HepG2 (cell line): ENCODE results near the gene SHISA7. TPM values are rescaled to one million over a fixed set of nuclear protein-coding genes. Genes with fewer than 3 reads are reported as not detected.

Source experiments
- ATAC-seq: fragments of 200-7000 bp; cut with Tn5 transposase; 3 replicates; pipeline ENCODE4 v1.9.1; 2020; ENCODE audit warnings: mild to moderate bottlenecking, moderate library complexity
- BruUV-seq: library from RNA; stranded (reverse); fragments of 400-500 nt; replicated peaks from 2 replicates; lab custom pipeline; 2021; lab: Mats Ljungman, UMichigan
- CTCF ChIA-PET: fragments of 300-600 bp; formaldehyde crosslinking; extraction: SDS; loops from one replicate; lab custom pipeline; 2021; ENCODE audit warnings: low total read pairs, inconsistent platforms, low intra/inter-chr PET ratio; lab: Yijun Ruan, JAX
- POLR2A ChIA-PET: fragments of 350-600 bp; sonication (Branson Sonifier 250); formaldehyde crosslinking; loops from one replicate; lab custom pipeline; 2020; ENCODE audit warnings: antibody characterized with exemption, inconsistent platforms; lab: Yijun Ruan, JAX
- DNase-seq: peaks from one replicate; pipeline ENCODE4 v3.0.0-alpha.2; 2015; ENCODE audit warnings: low spot score
- FAIRE-seq: peaks from 3 replicates; lab custom pipeline; 2011; peaks lifted over from hg19 to GRCh38; lab: Jason Lieb, UNC
- H2AFZ ChIP-seq: one replicate; pipeline ENCODE4 v1.6.1; 2011; ENCODE audit warnings: low read length, inconsistent platforms
- H3K27ac ChIP-seq: fragments of 300-600 bp; 3 replicates; pipeline ENCODE4 v1.8.0; 2011; ENCODE audit warnings: mixed run types, mild to moderate bottlenecking, mixed read lengths, low read length, inconsistent platforms; ENCODE audit not compliant: insufficient read depth; ENCODE audit errors: extremely low read length
- H3K27me3 ChIP-seq, 2 experiments: fragments of 200-600 bp in 1 of 2; 2 replicates in 1 of 2; 3 replicates in 1 of 2; pipeline versions ENCODE4 v1.6.0 to v1.8.0; 2011; ENCODE audit warnings: low read length in 2 of 2, mild to moderate bottlenecking in 2 of 2, moderate library complexity in 2 of 2, inconsistent platforms in 1 of 2; ENCODE audit not compliant: insufficient read depth in 2 of 2, control insufficient read depth in 1 of 2
- H3K36me3 ChIP-seq, 2 experiments: fragments of 200-600 bp in 1 of 2; replicated peaks in 1 of 2; 2 replicates in 1 of 2; 3 replicates in 1 of 2; pipeline versions ENCODE4 v1.5.1 to v1.8.0; 2011; ENCODE audit warnings: low read length in 2 of 2, inconsistent platforms in 1 of 2; ENCODE audit not compliant: insufficient read depth in 2 of 2, control insufficient read depth in 1 of 2
- H3K4me1 ChIP-seq: 2 replicates; pipeline ENCODE4 v1.5.1; 2012; ENCODE audit warnings: low read length, inconsistent platforms; ENCODE audit not compliant: insufficient read depth
- H3K4me2 ChIP-seq: 2 replicates; pipeline ENCODE4 v1.6.0; 2011; ENCODE audit warnings: low read depth, low read length, inconsistent platforms
- H3K4me3 ChIP-seq, 3 experiments: fragments of 200-600 bp in 1 of 3; sonication (generic), shearing (Covaris generic) in 1 of 3; replicated peaks in 1 of 3; 2 replicates each; pipeline ENCODE4 v1.5.1; 2011 to 2016; ENCODE audit warnings: low read length in 3 of 3, inconsistent platforms in 2 of 3, low read depth in 2 of 3, mild to moderate bottlenecking in 2 of 3, control low read depth in 1 of 3, mixed read lengths in 1 of 3; ENCODE audit not compliant: insufficient read depth in 1 of 3
- H3K79me2 ChIP-seq: one replicate; pipeline ENCODE4 v1.6.1; 2011; ENCODE audit warnings: low read length, inconsistent platforms; ENCODE audit not compliant: insufficient read depth
- H3K9ac ChIP-seq: 2 replicates; pipeline ENCODE4 v1.6.0; 2011; ENCODE audit warnings: mild to moderate bottlenecking, low read depth, low read length, inconsistent platforms; ENCODE audit not compliant: insufficient read depth
- H3K9me3 ChIP-seq: 2 replicates; pipeline ENCODE4 v1.5.1; 2012; ENCODE audit warnings: mild to moderate bottlenecking, low read length
- H4K20me1 ChIP-seq: 2 replicates; pipeline ENCODE4 v1.6.0; 2011; ENCODE audit warnings: inconsistent platforms, mild to moderate bottlenecking, low read length, moderate library complexity; ENCODE audit not compliant: insufficient read depth
- ARNT2 ChIP-seq: sonication (generic); formaldehyde crosslinking; IDR thresholded peaks from 2 replicates; pipeline ENCODE4 v1.8.0; 2022; ENCODE audit warnings: mild to moderate bottlenecking, low read depth, missing genetic modification reagents, moderate library complexity
- CHCHD3 ChIP-seq: sonication (generic); formaldehyde crosslinking; IDR thresholded peaks from 2 replicates; pipeline ENCODE4 v1.8.0; 2022; ENCODE audit warnings: mild to moderate bottlenecking, missing genetic modification reagents, moderate library complexity
- HMGXB3 ChIP-seq: sonication (generic); formaldehyde crosslinking; IDR thresholded peaks from 2 replicates; pipeline ENCODE4 v1.4.0; 2020; ENCODE audit warnings: missing genetic modification reagents, borderline replicate concordance
- MED1 ChIP-seq: sonication (generic); formaldehyde crosslinking; IDR thresholded peaks from 2 replicates; pipeline ENCODE4 v1.4.0; 2020; ENCODE audit warnings: missing genetic modification reagents
- MYC ChIP-seq: sonication (generic); formaldehyde crosslinking; IDR thresholded peaks from 2 replicates; pipeline ENCODE4 v1.9.0; 2021; ENCODE audit warnings: missing genetic modification reagents, borderline replicate concordance
- MYNN ChIP-seq: sonication (generic); formaldehyde crosslinking; IDR thresholded peaks from 2 replicates; pipeline ENCODE4 v1.4.0; 2020; ENCODE audit warnings: mild to moderate bottlenecking, low read depth, missing genetic modification reagents
- NFYC ChIP-seq: IDR thresholded peaks from 2 replicates; pipeline ENCODE4 v1.6.1; 2016; ENCODE audit warnings: missing genetic modification reagents, missing compliant biosample characterization
- RFXAP ChIP-seq: sonication (generic); formaldehyde crosslinking; IDR thresholded peaks from 2 replicates; pipeline ENCODE4 v1.4.0; 2020; ENCODE audit warnings: missing genetic modification reagents, borderline replicate concordance
- SSRP1 ChIP-seq: IDR thresholded peaks from 2 replicates; pipeline ENCODE4 v1.6.1; 2016; ENCODE audit warnings: control low read depth
- ZGPAT ChIP-seq: IDR thresholded peaks from 2 replicates; pipeline ENCODE4 v1.6.1; 2016; ENCODE audit warnings: mild to moderate bottlenecking
- ZNF253 ChIP-seq: sonication (generic); formaldehyde crosslinking; IDR thresholded peaks from 2 replicates; pipeline ENCODE4 v1.8.0; 2022; ENCODE audit warnings: mild to moderate bottlenecking, missing genetic modification reagents, borderline replicate concordance
- ZNF354B ChIP-seq: sonication (generic); formaldehyde crosslinking; IDR thresholded peaks from 2 replicates; pipeline ENCODE4 v1.8.0; 2022; ENCODE audit warnings: mild to moderate bottlenecking, missing genetic modification reagents
- ZNF687 ChIP-seq: sonication (generic); formaldehyde crosslinking; IDR thresholded peaks from 2 replicates; pipeline ENCODE4 v1.5.1; 2020; ENCODE audit warnings: mild to moderate bottlenecking, missing genetic modification reagents, moderate library complexity
- WGBS: methylation state at CpG from one replicate; pipeline ENCODE4 v1.1.6; 2017; ENCODE audit warnings: low lambda C conversion rate; 5-methylcytosine and 5-hydroxymethylcytosine counted together
- in situ Hi-C: cut with HindIII; loops from 2 replicates; pipeline ENCODE4 v1.10.0; 2017; ENCODE audit warnings: low pct_unique_long_range_greater_than_20kb; ENCODE audit not compliant: extremely low pct_ligation_motif_present
- intact Hi-C: fragments of 100-400 bp; cut with micrococcal nuclease; formaldehyde crosslinking; loops from one replicate; pipeline ENCODE4 v1.10.0; 2022; ENCODE audit not compliant: unreplicated experiment
- polyA plus RNA-seq, 8 experiments: library from polyadenylated mRNA; depleted of rRNA in 3 of 8; stranded (reverse) in 7 of 8; unstranded in 1 of 8; fragments of >200 nt; fragmentation: Illumina TruSeq in 4 of 8; extraction: Trizol in 4 of 8; gene quantifications; 2 replicates each; pipeline versions ENCODE4 v1.2.1 to v1.2.3, GENCODE V29; 2011 to 2016; ENCODE audit warnings: low read depth in 4 of 8, missing spikeins in 1 of 8, mixed read lengths in 1 of 8; ENCODE audit not compliant: insufficient read depth in 1 of 8
- total RNA-seq, 5 experiments: library from RNA; depleted of rRNA; stranded (reverse); fragments of >200 nt; fragmentation: Illumina TruSeq; extraction: Trizol; gene quantifications; 2 replicates each; pipeline ENCODE4 v1.2.3, GENCODE V29; 2016; ENCODE audit warnings: low read depth in 1 of 5

The SHISA7 gene
- total and polyA plus RNA-seq, 2 of the 13 experiments (the other 11 are each of a cell fraction or from before 2014, with no cell fraction given) = not detected

GRCh38 chr19:55467236-55468053 lies 24.3 kb upstream of the SHISA7 start:
- peak overlapping the region; percentile 44; the same call in 1 of the 2 replicates for H3K9ac ChIP-seq
- no peaks in the 10 kb centered on the region; a peak in 1 of 5 replicates for H3K27me3 ChIP-seq
- intact Hi-C loops = no loop called here
- peaks cover 52% of the 10 kb centered on the region for H3K4me1 ChIP-seq
- peak overlapping the region; percentile 71 for H3K4me2 ChIP-seq
- ChIA-PET POLR2A (interaction anchor here (1.0 to 2.2 kb wide), 3 partner anchors 9 to 157 kb away, joined by 4 to 26 read pairs (median 4); partner anchors contain the start of genes ZNF628 and ZNF784), CTCF (interaction anchor here (1.2 to 1.6 kb wide), 2 partner anchors 37 to 326 kb away, joined by 3 to 24 read pairs; no protein-coding TSS in a partner anchor)
- peak overlapping the region in 1 of 3 experiments; percentile 44; a peak in 1 of 6 replicates for H3K4me3 ChIP-seq
- FAIRE-seq = peak; percentile 30
- BruUV-seq = no TSS peak
- 40% methylated on average over 17 of the region's 29 CpGs for whole genome bisulfite sequencing
- no peaks in the 10 kb centered on the region for H3K36me3 ChIP-seq
- peak; percentile 89 for ATAC-seq
- H3K79me2 ChIP-seq = no peaks in the 10 kb centered on the region
- peak overlapping the region; percentile 52 for H3K27ac ChIP-seq
- H4K20me1 ChIP-seq = no peaks in the 10 kb centered on the region
- DNase-seq = peak; percentile 69
- in situ Hi-C loops = no loop called here
- H2AFZ ChIP-seq = no peak overlapping the region
- no peaks in the 10 kb centered on the region for H3K9me3 ChIP-seq
- TF ChIP-seq ZNF253 (CRISPR knock-in tag) (no peak), SSRP1 (CRISPR knock-in tag) (no peak), NFYC (CRISPR knock-in tag) (peak; percentile 25; the same call in 1 of the 2 replicates), CHCHD3 (CRISPR knock-in tag) (no peak), ARNT2 (0 out of 2 replicates have a peak, but pooled peaks have one; percentile 30), RFXAP (CRISPR knock-in tag) (peak; percentile 64; the same call in 1 of the 2 replicates), MYC (CRISPR knock-in tag) (peak; percentile 73), MED1 (peak; percentile 45; the same call in 1 of the 2 replicates), ZNF354B (peak; percentile 72; the same call in 1 of the 2 replicates), ZNF687 (peak; percentile 81), ZGPAT (CRISPR knock-in tag) (peak; percentile 77), HMGXB3 (CRISPR knock-in tag) (no peak), MYNN (no peak)
